IgD-negative memory B cell (primary cell): ENCODE measurements around the gene SYT13. TPM values are rescaled to one million over a fixed set of nuclear protein-coding genes. Genes with fewer than 3 reads are reported as not detected.

ENCODE experiments used
- H3K27ac Mint-ChIP-seq, 3 donors: one replicate each; pipeline ENCODE4 v1.8.0; 2020 to 2022; ENCODE audit warnings: mild to moderate bottlenecking in 3 of 3, mixed read lengths in 3 of 3, moderate library complexity in 1 of 3
- H3K27me3 Mint-ChIP-seq: one replicate; pipeline ENCODE4 v1.8.0; 2021; ENCODE audit warnings: mixed read lengths
- H3K36me3 Mint-ChIP-seq: one replicate; pipeline ENCODE4 v1.8.0; 2020; ENCODE audit warnings: mild to moderate bottlenecking, mixed read lengths
- H3K4me1 Mint-ChIP-seq, 3 donors: one replicate each; pipeline ENCODE4 v1.8.0; 2020 to 2022; ENCODE audit warnings: mixed read lengths in 3 of 3, mild to moderate bottlenecking in 1 of 3
- H3K4me3 Mint-ChIP-seq, 4 donors: one replicate each; pipeline ENCODE4 v1.8.0; 2020 to 2022; ENCODE audit warnings: mild to moderate bottlenecking in 4 of 4, mixed read lengths in 4 of 4, moderate library complexity in 3 of 4
- H3K9me3 Mint-ChIP-seq, 3 donors: one replicate each; pipeline ENCODE4 v1.8.0; 2020 to 2021; ENCODE audit warnings: mixed read lengths in 3 of 3, mild to moderate bottlenecking in 1 of 3
- polyA plus RNA-seq: library from polyadenylated mRNA; unstranded; fragments of 300-500 nt; fragmentation: Illumina TruSeq; gene quantifications from one replicate; pipeline ENCODE4 v1.2.3, GENCODE V29; 2021

SYT13 gene
- polyA plus RNA-seq, 1 donor from 2014 or later, result not detected

DNA sequence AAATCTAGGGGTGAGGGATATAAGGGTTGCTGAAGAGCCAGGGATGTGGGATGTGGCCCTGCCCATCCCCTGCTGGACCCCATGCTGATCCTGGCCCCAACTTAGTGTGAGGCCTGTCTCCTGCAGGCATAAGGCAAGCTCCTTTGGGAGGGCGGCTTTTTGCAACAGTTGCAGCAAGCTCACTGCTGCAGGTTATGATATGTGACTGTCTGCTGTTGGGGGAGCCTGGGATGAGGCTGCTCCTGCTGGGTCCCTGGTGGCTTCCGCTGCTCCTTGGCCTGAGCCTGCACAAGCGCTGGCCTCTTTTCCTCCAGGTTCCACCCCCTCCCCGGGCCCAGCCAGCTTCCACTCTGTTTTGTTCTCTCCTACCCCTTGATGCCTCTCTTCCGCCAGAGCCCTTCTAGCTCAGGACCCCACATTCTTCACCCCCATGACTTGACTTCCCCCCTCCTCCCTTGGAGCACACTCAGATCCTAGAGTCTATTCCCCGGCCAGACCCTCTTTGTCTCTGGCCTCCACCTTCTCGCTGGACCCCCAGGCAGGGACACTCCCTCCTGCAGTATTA is 35.0 kb upstream of the SYT13 start:
- Mint-ChIP-seq H3K4me1 (no peaks in the 10 kb centered on the region), H3K4me3 (no peak overlapping the region), H3K36me3 (no peaks in the 10 kb centered on the region), H3K9me3 (peaks cover 0 to 2% (median 0%) of the 10 kb centered on the region in 3 donors), H3K27me3 (peaks cover 21% of the 10 kb centered on the region), H3K27ac (no peak overlapping the region)

- H3K27me3 Mint-ChIP-seq, result peaks cover 20% of the 10 kb centered on the region
- no peaks in the 10 kb centered on the region for H3K36me3 Mint-ChIP-seq
- H3K27ac Mint-ChIP-seq, result no peak overlapping the region
- no peaks in the 10 kb centered on the region for H3K4me1 Mint-ChIP-seq
- H3K9me3 Mint-ChIP-seq, result no peaks in the 10 kb centered on the region
- H3K4me3 Mint-ChIP-seq, result no peak overlapping the region
Observed at GRCh38 chr11:45320371-45320770, 34.2 kb upstream of the SYT13 start.

DNA sequence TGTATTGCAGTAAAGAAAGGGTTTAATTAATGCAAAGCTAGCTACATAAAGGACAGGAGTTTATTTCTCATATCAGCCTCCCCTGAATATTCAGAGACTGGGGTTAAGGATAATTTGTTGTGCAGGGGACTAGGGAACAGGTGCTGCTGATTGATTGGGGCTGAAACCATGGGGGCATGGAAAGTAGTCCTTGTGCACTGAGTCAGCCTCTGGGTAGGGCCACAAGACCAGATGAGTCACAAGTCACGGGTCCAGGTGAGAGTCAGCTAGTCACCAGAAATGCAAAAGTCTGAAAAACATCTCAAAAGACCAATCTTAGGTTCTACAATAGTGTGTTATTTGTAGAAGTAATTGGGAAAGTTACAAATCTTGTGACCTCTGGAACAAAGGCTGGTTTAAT is 32.9 kb upstream of the SYT13 start:
- Mint-ChIP-seq H3K4me3 (no peak overlapping the region), H3K27me3 (peaks cover 15% of the 10 kb centered on the region), H3K27ac (no peak overlapping the region), H3K4me1 (no peaks in the 10 kb centered on the region), H3K9me3 (no peaks in the 10 kb centered on the region), H3K36me3 (no peaks in the 10 kb centered on the region)

- Mint-ChIP-seq H3K9me3 (no peaks in the 10 kb centered on the region), H3K4me3 (no peak overlapping the region), H3K27me3 (peaks cover 14% of the 10 kb centered on the region), H3K27ac (no peak overlapping the region), H3K36me3 (no peaks in the 10 kb centered on the region), H3K4me1 (no peaks in the 10 kb centered on the region)
Observed at GRCh38 chr11:45318516-45318915, 32.4 kb upstream of the SYT13 start.

GRCh38 chr11:45316258-45316657 is 30.1 kb upstream of the SYT13 start:
- Mint-ChIP-seq H3K36me3 (no peaks in the 10 kb centered on the region), H3K9me3 (no peaks in the 10 kb centered on the region), H3K27me3 (peaks cover 6% of the 10 kb centered on the region), H3K27ac (no peak overlapping the region), H3K4me1 (no peaks in the 10 kb centered on the region), H3K4me3 (no peak overlapping the region)

- no peaks in the 10 kb centered on the region for H3K4me1 Mint-ChIP-seq
- H3K27me3 Mint-ChIP-seq, result peaks cover 9% of the 10 kb centered on the region
- H3K4me3 Mint-ChIP-seq, result no peak overlapping the region
- no peak overlapping the region for H3K27ac Mint-ChIP-seq
- no peaks in the 10 kb centered on the region for H3K36me3 Mint-ChIP-seq
- peaks cover 0 to 4% (median 2%) of the 10 kb centered on the region in 3 donors for H3K9me3 Mint-ChIP-seq
Observed at GRCh38 chr11:45314900-45315299, 28.8 kb upstream of the SYT13 start.

GRCh38 chr11:45313171-45313865 is 27.2 kb upstream of the SYT13 start:
- Mint-ChIP-seq H3K4me3 (no peak overlapping the region), H3K27ac (no peak overlapping the region), H3K4me1 (no peaks in the 10 kb centered on the region)

DNA sequence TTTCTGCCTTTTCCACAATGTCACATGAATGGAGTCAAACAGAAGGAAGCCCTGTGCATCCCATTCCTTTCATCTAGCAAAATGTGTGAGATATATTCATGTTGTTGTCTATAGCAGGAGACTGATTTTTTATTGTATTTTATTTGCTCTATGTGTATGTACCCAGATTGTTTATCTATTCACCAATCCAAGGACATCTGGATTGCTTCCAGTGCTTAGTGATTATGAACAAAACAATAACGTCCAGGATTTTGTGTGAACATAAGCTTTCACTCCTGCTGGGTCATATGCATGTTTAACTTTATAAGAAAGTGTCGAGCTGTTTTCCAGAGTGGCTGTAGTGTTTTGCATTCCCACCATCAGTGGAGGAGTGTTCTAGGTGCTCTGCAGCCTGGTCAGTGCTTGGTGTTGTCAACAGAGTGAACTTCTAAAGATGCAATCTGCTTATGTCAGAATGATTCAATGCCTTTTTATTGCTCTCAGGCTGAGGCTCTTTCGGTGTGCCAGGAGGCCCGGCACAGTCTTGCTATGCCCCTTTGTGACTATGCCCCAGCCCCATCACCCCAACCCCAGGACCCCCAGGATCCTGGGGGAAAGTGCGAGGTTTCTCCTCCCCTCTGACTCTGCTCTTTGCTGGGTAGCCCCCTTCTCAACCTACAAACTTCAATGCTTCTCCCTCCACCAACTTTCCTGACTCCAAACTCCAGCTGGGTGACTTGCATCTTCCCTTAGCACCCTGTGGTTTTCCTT is 19.9 kb upstream of the SYT13 start:
- Mint-ChIP-seq H3K4me3 (no peak overlapping the region), H3K27ac (no peak overlapping the region), H3K4me1 (peaks cover 2 to 6% (median 6%) of the 10 kb centered on the region in 3 donors), H3K9me3 (peaks cover 0 to 4% (median 2%) of the 10 kb centered on the region in 3 donors), H3K36me3 (no peaks in the 10 kb centered on the region), H3K27me3 (peaks cover 8% of the 10 kb centered on the region)

More at GRCh38 chr11:45313171-45313865, 27.2 kb upstream of the SYT13 start:
- peaks cover 0 to 4% (median 2%) of the 10 kb centered on the region in 3 donors for H3K9me3 Mint-ChIP-seq
- no peaks in the 10 kb centered on the region for H3K36me3 Mint-ChIP-seq
- peaks cover 10% of the 10 kb centered on the region for H3K27me3 Mint-ChIP-seq

DNA sequence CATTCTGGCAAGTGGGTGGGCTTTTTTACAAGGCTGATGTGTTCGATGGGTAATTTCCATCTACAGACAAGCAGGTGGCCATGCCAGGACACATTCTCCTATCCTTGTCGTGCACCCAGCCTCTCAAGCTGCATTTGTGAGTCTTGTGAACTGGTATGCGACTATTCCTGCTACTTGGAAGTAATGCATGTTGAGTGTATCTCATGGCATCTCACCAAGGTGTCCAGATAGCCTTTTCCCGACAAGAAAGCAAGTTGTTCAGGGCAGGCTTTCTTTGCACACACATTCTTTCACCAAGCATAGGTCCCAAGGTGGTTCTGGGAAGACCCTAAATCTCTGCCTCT is 18.8 kb upstream of the SYT13 start:
- peaks cover 2 to 6% (median 6%) of the 10 kb centered on the region in 3 donors for H3K4me1 Mint-ChIP-seq
- H3K4me3 Mint-ChIP-seq, result no peak overlapping the region
- H3K27me3 Mint-ChIP-seq, result peaks cover 5% of the 10 kb centered on the region
- H3K36me3 Mint-ChIP-seq, result no peaks in the 10 kb centered on the region
- H3K27ac Mint-ChIP-seq, result no peak overlapping the region
- H3K9me3 Mint-ChIP-seq, result no peaks in the 10 kb centered on the region

- Mint-ChIP-seq H3K4me3 (no peak overlapping the region), H3K27me3 (peaks cover 4% of the 10 kb centered on the region), H3K9me3 (no peaks in the 10 kb centered on the region), H3K4me1 (peaks cover 2 to 6% (median 6%) of the 10 kb centered on the region in 3 donors), H3K36me3 (no peaks in the 10 kb centered on the region), H3K27ac (no peak overlapping the region)
Observed at GRCh38 chr11:45304111-45304991, 18.2 kb upstream of the SYT13 start.

GRCh38 chr11:45303316-45303715 is 17.2 kb upstream of the SYT13 start:
- Mint-ChIP-seq H3K27ac (no peak overlapping the region), H3K4me3 (no peak overlapping the region), H3K27me3 (peaks cover 7% of the 10 kb centered on the region)

GRCh38 chr11:45301537-45302246 is 15.6 kb upstream of the SYT13 start:
- Mint-ChIP-seq H3K4me1 (peaks cover 2 to 12% (median 6%) of the 10 kb centered on the region in 3 donors), H3K4me3 (no peak overlapping the region), H3K9me3 (no peaks in the 10 kb centered on the region), H3K27ac (no peak overlapping the region), H3K27me3 (peaks cover 5% of the 10 kb centered on the region), H3K36me3 (no peaks in the 10 kb centered on the region)

More at GRCh38 chr11:45303316-45303715, 17.2 kb upstream of the SYT13 start:
- H3K36me3 Mint-ChIP-seq, result no peaks in the 10 kb centered on the region
- H3K4me1 Mint-ChIP-seq, result peaks cover 2 to 12% (median 6%) of the 10 kb centered on the region in 3 donors
- no peaks in the 10 kb centered on the region for H3K9me3 Mint-ChIP-seq

GRCh38 chr11:45300715-45301114 is 14.6 kb upstream of the SYT13 start:
- Mint-ChIP-seq H3K9me3 (no peaks in the 10 kb centered on the region), H3K4me1 (peaks cover 2 to 12% (median 6%) of the 10 kb centered on the region in 3 donors), H3K27ac (no peak overlapping the region), H3K4me3 (no peak overlapping the region), H3K27me3 (peaks cover 5% of the 10 kb centered on the region), H3K36me3 (no peaks in the 10 kb centered on the region)

DNA sequence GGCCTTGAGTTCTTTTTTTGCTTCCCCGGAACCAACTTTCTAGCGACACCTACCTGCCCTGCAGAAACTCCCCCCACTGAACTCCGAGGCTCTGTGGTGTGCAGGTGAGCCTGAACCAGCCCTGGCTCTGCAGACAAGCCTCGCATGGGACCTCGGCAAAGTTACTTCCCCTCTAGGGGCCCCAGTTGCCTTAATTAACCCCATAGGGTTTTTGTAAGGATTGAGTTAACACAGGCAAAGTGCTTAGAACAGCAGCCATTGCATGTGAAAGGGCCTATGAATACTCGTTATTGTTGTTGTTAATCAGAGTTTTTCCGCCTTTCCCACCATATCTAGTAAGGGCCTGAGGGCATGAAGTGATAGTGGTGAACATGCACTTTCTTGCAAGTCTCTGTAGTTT is 12.6 kb upstream of the SYT13 start:
- H3K36me3 Mint-ChIP-seq, result no peaks in the 10 kb centered on the region
- H3K27me3 Mint-ChIP-seq, result peaks cover 5% of the 10 kb centered on the region
- no peaks in the 10 kb centered on the region for H3K9me3 Mint-ChIP-seq
- H3K4me1 Mint-ChIP-seq, result peaks cover 2 to 12% (median 6%) of the 10 kb centered on the region in 3 donors
- H3K4me3 Mint-ChIP-seq, result no peak overlapping the region
- no peak overlapping the region for H3K27ac Mint-ChIP-seq
